IPS-NIHi7 (cell line): ENCODE data around the gene CHADL.
A peak's percentile ranks its signal among the peaks of the same experiment; 100 is the strongest.

Experiments used
- DNase-seq: peaks from one replicate; pipeline ENCODE4 v3.0.0; 2012; ENCODE audit warnings: mixed read lengths; ENCODE audit errors: extremely low spot score

CHADL gene

DNA sequence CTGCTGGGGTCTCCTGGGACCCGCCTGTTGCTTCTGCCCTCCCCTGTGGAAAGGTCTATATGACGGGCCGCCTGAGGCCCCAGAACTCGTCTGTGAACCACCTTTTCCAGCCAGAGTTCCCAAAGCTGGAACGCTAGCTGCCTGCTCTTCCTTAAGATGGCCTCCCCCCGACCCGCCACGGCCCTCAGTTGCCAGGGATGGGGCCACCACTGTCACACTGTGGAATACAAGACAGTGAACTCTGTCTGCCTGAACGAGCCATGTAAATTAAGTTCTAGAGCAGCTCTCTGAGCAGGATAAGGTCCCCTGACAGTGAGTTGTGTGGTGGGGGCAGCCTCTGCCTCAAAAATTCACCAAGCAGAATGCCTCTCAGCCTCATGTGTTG lies 10.3 kb downstream of the CHADL start:
- no peak for DNase-seq

DNA sequence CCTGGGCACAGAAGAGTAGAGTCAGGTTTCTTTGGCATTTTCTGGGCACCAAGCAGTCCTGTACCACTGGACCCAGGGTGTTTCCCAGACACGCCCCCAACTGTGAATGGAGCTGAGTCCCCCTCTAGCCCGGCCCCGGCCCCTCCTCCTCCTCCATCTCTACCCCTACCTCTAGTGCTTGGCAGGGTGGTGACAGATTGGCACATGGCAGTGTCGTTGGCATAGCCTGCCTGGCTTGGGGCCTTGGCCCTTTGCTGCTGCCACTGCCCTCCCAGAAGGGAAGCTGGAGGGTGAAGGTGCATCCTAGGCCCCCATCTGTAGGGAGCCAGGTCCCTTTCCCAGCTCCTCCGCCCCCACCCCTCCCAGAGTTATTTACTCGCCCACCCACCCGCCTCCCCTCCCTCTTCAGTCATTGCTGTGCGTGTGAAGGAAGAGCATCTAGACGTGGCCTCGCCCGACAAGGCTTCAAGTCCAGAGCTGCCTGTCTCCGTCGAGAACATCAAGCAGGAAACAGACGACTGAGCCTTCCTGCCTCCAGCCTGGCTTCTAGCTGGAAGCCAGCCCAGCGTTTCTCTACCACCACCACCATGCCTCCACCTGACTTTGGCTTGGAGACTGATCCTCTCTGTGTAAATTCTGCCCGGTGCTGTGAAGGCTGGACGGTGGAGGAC lies 10.9 kb downstream of the CHADL start:
- no peak for DNase-seq

DNA sequence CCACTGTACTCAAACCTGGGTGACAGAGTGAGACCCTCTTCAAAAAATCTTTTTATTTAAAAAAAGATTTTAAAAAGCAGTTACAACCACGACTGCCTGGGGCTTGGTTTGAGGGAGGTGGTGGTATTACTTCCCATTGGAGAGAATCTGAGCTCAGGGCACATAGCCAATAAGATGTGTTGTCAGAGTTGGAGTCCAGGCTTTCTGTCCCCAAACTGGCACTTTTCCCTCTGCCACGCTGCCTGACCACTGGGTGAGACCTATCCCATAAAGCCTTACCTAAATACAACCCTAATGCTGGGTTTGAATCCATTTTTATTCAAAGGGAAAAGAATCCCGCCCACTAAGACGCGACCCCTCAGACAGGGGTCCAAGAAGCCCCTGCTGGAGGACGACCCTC lies 11.5 kb downstream of the CHADL start:
- DNase-seq, result no peak

DNA sequence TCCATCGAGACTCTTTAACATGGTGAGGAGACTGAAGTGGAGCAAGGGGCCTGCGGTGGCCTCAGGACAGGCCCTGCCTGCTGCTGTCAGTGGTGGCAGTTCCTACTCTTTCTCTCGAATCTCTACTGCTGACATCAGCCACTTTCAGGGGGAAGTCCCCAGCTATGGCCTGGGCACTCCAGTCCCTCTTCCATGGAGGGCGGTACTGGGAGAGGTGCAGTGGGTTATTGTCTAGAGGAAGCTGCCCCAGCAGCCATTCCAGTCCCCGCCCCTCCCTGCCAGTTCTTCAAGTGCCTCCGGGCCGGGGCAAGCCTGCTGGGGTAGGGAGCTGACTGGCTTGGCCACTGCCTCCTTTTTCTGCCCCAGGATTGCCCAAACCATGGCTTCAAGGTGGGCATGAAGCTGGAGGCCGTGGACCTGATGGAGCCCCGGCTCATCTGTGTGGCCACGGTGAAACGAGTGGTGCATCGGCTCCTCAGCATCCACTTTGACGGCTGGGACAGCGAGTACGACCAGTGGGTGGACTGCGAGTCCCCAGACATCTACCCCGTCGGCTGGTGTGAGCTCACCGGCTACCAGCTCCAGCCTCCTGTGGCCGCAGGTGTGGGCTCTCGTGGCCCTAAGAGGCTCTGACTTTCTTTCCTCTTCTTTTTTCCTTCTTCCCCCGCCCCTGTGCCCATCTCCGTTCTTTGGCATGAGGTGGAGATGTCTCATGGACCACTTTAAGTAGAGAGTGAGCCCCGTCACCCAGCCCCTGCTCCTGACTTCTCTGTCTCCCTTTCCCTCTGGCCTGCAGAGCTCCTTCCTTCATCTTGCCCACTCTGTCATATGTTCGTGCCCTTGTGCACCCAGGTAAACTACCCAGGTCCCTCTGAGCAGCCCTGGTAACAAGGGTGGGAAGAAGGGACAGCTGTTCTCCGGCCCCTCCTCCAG lies 13.7 kb downstream of the CHADL start:
- no peak for DNase-seq

DNA sequence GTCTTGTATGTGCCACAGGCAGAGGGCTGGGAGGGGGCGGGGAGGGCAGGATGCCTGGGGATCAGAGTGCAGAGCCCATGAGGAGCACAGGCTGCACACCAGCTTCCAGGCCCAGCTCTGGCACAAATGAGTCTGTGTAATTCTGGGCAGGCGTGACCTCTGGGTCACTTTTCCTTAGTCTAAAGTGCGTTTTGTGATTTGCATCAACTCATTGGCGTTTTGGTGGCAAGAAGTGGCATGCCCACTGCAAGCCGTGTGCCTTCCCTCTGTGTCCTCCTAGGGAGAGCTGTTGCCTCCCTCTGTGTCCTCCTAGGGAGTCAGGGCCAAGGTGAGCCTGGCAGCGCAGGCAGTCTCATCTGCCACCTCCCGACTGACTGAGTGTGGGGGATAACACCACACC lies 17.2 kb downstream of the CHADL start:
- no peak for DNase-seq

DNA sequence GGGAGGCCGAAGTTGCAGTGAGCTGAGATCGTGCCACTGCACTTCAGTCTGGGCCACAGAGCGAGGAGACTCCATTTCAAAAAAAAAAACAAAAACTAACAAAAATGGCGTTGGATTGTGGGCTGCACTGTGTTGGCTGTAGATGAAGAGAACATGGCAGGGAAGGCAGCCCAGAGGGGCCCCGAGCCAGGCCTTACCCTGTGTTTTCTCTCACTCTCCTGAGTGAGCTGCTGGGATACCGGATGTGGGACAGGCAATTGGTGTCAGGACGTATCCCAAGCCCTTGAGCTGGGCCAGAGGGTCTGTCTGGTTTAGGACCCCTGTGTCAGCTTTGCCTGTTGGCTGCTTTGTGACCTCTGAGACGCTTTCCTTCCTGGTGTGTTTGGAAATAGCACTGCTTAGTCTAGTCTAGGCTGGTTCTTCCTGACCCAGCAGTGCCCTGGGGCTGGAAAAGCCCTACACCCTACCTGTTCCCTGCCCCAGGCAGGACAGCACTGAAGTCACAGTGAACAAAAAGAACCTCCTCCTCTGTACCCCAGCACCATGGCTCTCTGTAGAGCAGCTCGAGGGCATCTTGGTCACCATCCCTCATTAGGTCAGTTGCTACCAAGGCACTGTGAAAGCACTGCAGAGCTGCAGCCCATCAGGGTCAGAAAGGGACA lies 17.8 kb downstream of the CHADL start:
- no peak for DNase-seq

DNA sequence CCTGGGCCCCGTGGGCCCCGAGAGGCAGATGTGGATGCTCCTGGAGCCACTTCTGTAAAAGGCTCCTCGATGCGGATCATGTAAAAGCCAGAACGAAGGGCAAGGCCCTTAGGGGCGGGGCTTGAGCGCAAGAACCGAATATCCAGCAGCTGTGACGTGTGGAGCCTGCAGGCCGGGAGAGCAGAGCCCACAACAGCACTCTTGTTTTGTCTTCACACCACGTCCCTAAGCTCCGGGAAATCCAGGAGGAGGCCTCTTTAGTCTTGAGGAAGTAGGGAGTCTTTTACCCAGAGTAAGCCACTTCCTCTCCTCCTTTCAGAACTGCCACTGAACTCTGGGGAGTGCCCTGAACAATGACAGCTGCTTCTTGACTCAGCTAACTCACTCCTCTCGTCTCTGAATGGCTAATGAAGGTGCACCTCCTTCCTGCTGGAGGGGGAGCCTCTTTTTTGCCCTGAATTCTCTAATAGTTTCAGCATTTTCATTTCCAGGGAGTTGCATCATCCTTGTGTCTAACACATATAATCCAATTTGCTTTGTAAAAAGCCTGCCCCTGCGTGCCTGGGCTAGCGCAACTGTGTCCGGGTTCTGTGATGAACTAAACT lies 23.1 kb downstream of the CHADL start:
- no peak for DNase-seq

DNA sequence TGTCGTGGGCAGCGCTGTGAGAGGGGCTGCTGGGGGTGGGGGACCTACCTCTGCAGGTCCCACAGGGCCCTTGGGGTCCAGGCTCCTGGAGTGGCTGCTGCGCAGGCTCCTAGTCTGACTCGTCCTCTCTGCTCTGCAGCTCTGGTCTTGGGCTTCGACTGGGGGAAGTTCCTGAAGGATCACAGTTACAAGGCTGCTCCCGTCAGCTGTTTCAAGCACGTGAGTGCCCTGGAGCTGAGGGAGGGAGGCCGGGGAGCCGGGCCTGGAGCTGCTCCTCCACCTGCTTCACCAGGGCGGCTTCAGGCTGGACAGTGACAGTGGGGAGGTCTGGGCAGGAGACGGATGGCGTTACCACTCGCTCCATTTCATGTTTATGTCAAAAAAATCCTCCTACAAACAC lies 23.7 kb downstream of the CHADL start:
- DNase-seq, result no peak

DNA sequence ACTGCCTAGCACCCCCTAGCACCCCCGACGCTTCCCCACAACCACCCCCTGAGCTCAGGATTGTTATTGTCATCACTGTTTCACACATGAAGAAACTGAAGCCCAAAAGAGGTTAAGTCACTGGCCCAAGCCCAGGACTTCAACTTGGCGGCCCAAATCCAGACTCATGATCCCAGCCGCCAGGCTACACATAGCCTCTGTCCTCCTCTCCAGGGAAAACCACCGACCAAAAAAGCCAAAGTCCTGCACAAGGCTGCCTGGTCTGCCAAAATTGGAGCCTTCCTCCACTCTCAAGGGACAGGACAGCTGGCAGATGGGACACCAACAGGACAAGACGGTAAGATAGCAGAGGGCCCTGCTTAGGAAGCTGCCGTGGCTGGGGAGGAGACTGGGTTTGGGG lies 24.8 kb downstream of the CHADL start:
- no peak for DNase-seq

DNA sequence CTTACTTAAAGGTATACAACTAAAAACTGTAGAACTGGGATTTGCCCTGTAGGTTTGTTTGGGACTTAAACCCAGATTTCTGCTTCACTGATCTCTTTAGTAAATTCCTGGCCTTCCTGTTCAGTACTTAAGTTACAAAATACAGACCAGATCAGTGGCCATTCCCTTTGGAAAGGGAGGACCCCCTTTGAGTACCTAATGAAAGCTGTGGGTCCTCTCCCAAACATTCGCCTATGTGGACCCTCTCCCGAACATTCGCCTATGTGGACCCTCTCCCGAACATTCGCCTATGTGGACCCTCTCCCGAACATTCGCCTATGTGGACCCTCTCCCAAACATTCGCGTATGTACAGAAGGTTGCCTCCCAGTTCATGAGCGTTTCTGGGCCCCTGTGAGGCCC lies 25.3 kb downstream of the CHADL start:
- no peak for DNase-seq

DNA sequence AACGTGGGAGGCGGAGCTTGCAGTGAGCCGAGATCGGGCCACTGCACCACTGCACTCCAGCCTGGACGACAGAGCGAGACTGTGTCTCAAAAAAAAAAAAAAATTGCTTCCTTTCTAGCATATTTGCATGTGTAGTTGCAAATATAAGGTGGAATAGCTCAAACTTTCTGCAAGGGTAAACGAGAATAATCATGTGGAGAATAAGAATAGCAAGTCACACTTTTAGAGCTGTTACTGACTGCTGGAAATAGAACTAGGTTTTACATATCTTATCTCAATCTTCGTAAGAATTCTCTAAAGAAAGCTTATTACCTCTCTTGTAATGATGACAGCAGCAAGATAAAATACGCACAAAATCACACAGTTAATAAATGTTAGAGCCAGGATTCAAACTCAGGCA lies 34.0 kb downstream of the CHADL start:
- DNase-seq, result no peak

DNA sequence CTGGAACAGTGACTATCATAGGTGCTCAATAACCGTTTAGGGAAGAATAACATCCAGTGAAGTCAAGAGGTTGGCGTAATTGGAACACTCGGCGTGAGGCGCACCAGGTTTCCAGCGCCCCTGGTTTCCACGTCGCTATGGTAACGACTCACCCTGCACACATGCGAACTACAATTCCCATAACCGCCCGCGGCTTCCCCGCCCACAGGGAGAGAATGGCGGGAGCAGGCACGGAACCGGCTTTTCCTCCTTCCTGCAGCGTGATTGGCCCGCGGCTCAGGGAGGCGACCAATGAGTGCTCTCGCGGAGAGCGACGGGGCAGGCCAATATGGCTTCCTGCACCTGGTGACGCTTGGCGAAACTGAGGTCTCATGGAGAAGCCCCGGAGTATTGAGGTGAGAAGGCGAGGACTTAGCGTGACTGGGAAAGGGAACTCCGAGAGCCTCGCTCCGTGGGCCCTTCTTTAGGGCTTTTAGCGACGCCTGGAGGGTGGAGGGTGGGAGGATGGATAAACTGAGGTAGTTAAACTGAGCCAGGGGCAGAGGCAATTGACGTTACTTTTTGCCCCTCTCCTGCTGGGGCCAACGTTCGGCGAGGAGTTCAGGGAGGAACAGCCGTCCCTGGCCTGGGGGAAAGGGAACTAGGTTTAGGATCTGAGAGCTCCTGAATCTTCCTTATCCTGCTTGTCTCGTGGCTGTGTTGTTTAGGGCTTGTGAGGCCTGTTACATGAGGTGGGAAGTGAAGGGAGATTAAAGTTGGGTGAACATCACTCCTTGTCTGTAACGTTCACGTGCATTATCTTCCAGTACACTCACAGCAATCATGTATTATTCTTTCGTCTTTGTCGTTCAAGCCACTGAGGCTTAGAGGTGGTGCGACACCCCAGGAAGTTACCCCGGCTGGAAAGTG lies 35.5 kb downstream of the CHADL start, which contains the start of gene L3MBTL2:
Gene L3MBTL2, plus strand, starts transcription at position 321 of the 909 bp plus-strand sequence. Its CDS starts 51 bp downstream, at position 372.
- peak; percentile 100 for DNase-seq

DNA sequence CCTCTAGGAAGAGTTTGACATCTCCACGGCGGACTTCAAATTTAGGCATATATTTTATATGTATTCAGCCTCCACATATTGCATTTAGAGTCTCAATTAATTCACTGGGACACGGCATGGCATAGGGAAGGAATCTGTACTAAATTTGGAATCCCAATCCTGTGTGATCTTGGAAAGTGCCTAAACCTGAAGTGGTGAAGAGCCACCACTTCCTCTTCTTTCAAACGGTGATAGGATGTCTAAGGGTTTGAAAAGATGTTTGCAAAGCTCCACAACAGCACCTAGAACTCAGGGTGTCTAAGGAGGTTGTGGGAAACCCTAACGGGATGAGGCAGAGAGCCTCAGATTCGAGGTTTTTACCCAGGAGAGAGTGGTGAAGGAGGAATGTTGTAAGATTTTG lies 36.7 kb downstream of the CHADL start:
- no peak for DNase-seq

DNA sequence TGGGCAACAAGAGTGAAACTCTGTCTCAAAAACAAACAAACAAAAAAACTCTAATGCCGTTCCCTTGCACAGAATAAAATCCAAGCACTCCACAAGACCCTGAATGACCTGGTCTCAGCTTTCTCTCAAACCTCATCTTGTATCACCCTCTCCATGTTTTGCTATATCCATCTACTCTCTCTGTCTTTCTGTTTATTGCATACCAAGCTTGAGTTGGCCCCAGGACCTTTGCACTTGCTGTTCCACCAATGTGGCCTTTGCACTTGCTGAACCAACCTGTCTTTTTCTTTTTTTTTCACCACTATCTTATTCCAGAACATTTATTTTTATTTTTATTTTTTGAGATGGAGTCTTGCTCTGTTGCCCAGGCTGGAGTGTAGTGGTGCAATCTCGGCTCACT lies 37.6 kb downstream of the CHADL start:
- DNase-seq, result no peak

DNA sequence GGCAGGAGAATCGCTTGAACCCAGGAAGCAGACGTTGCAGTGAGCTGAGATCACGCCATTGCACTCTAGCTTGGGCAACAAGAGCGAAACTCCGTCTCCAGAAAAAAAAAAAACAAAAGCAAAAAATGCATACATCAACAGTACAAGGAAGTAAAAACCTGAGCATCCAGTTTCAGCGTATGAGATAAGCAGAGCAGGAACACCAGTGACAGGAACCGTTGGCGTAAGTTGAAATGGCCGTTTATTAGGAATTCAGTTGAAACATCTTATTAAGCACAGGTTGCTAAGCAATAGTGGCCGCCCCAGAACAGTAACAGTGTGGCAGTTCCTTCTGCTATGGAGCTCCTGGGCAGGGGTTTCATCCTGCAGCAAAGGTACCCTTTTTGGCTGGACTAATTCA lies 39.6 kb downstream of the CHADL start:
- DNase-seq, result no peak

DNA sequence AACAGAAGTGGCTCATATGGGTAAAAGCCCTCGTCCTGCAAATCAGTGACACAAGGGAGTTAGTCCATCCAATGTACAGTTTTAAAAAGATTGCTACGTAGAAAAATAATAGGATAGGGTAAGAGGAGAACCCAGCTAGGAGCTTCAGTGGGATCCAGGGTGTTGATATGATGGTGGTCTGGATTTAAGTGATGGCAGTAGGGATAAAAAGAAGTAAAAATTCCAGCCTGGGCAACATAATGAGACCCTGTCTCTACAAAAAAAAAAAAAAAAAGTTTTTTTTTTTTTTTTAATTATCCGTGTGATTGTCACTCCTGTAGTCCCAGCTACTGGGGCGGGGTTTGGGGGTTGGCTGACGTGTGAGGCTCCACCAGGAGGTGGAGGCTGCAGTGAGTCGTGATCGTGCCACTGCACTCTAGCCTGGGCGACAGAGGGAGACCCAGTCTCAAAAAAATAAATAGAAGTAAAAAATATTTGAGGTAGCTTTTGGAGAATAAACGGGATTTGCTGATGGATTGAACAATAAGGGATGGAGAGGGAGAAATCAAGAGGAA lies 42.6 kb downstream of the CHADL start:
- DNase-seq, result no peak

DNA sequence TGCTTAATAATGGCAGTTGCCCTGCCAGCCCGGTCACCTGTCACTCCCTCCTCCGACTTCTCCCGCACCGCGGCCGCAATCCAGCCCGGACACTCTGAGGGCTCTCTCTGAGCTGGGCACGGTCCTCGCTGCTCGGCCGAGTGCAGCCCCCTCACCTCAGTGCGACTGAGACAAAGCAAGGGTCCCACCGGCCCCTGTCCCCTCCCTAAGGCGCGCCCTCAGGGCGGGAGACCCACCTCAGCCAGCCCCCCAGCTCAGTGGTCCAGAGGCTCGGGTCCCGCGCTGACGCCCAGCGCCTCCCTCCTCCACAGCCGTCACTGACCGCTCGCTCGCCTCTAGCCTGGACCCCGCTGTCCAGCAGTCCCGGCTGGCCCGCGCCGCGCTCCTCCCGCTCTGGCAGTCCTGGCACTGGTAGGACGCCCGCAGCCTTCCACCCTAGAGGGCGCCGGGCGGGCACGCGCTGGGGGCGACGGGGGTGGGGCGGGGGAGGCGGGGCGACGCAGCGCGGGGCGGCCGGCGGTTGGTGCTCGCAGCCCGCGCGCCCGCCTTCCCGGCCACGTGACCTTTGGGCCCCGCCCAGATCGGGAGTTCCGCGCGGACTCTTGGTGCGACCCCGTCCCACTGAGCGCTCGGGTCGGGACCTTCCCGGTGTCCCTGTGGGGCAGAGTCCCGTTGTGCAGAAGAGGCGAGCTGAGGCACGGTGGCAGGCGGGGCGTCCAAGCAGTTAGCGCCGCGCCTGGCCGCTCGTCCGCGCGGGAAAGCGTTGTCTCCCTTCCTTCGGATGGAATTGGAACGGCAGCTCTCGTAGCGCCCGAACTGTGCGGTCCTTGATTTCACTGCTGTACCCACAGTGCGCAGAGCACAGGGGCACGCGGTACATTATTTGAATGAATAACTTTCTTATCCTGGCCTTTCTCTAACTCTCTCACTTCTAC lies 43.4 kb downstream of the CHADL start:
- DNase-seq, result peak; percentile 93

DNA sequence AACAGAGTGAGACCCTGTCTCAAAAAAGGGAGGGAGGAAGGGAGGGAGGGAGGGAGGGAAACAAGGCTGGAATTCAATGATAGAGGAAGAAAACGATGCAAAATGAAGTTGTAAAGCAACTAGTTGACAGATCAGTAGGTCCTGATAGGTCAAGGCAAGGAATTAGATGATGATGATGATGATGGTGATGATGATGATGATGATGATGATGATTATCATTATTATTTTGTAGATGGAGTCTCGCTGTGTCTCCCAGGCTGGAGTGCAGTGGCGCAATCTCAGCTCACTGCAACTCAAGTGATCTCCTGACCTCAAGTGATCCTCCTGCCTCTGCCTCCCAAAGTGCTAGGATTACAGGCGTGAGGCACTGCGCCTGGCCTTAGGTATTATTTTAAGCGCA lies 46.9 kb downstream of the CHADL start:
- no peak for DNase-seq

DNA sequence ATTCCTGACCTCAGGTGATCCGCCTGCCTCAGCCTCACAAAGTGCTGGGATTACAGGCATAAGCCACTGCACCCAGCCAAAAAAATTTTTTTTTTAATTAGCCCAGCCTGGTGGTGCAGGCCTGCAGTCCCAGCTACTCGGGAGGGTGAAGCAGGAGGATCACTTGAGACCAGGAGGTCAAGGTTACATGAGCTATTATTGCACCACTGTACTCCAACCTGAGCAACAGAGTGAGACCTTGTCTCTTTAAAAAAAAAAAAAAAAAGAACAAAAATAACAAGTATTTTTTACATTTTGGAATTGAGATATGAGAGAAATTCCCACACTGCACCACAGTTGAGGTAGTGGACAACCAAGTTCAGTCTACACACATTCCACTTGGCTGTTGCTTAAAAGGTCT lies 49.3 kb downstream of the CHADL start:
- no peak for DNase-seq

DNA sequence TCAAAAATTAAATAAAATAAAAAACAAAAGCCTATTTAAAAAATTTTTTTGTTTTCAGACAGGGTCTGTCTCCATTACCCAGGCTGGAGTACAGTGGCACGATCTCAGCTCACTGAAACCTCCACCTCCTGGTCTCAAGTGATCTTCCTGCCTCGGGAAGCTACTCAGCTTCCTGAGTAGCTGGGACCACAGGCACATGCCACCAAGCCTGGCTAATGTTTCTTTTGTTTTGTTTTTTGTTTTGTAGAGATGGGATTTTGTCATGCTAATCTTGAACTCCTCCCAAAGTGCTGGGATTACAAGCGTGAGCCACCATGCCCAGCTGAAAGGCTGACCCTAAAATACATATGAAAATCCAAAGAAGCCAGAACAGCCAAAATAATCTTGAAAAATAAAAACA lies 56.1 kb downstream of the CHADL start:
- DNase-seq, result no peak
